HepG2 (cell line): Measurements from ENCODE around the gene ZCRB1. TPM values are rescaled to one million over a fixed set of nuclear protein-coding genes. Genes with fewer than 3 reads are reported as not detected.

ENCODE experiments used
- ATAC-seq: fragments of 200-7000 bp; cut with Tn5 transposase; 3 replicates; pipeline ENCODE4 v1.9.1; 2020; ENCODE audit warnings: mild to moderate bottlenecking, moderate library complexity
- BruUV-seq: library from RNA; stranded (reverse); fragments of 400-500 nt; replicated peaks from 2 replicates; lab custom pipeline; 2021; lab: Mats Ljungman, UMichigan
- CTCF ChIA-PET: fragments of 300-600 bp; formaldehyde crosslinking; extraction: SDS; loops from one replicate; lab custom pipeline; 2021; ENCODE audit warnings: low total read pairs, inconsistent platforms, low intra/inter-chr PET ratio; lab: Yijun Ruan, JAX
- POLR2A ChIA-PET: fragments of 350-600 bp; sonication (Branson Sonifier 250); formaldehyde crosslinking; loops from one replicate; lab custom pipeline; 2020; ENCODE audit warnings: antibody characterized with exemption, inconsistent platforms; lab: Yijun Ruan, JAX
- DNase-seq: peaks from one replicate; pipeline ENCODE4 v3.0.0-alpha.2; 2015; ENCODE audit warnings: low spot score
- FAIRE-seq: peaks from 3 replicates; lab custom pipeline; 2011; peaks lifted over from hg19 to GRCh38; lab: Jason Lieb, UNC
- H2AFZ ChIP-seq: one replicate; pipeline ENCODE4 v1.6.1; 2011; ENCODE audit warnings: low read length, inconsistent platforms
- H3K27ac ChIP-seq: fragments of 300-600 bp; 3 replicates; pipeline ENCODE4 v1.8.0; 2011; ENCODE audit warnings: mixed run types, mild to moderate bottlenecking, mixed read lengths, low read length, inconsistent platforms; ENCODE audit not compliant: insufficient read depth; ENCODE audit errors: extremely low read length
- H3K27me3 ChIP-seq, 2 experiments: fragments of 200-600 bp in 1 of 2; 2 replicates in 1 of 2; 3 replicates in 1 of 2; pipeline versions ENCODE4 v1.6.0 to v1.8.0; 2011; ENCODE audit warnings: low read length in 2 of 2, mild to moderate bottlenecking in 2 of 2, moderate library complexity in 2 of 2, inconsistent platforms in 1 of 2; ENCODE audit not compliant: insufficient read depth in 2 of 2, control insufficient read depth in 1 of 2
- H3K36me3 ChIP-seq, 2 experiments: fragments of 200-600 bp in 1 of 2; replicated peaks in 1 of 2; 2 replicates in 1 of 2; 3 replicates in 1 of 2; pipeline versions ENCODE4 v1.5.1 to v1.8.0; 2011; ENCODE audit warnings: low read length in 2 of 2, inconsistent platforms in 1 of 2; ENCODE audit not compliant: insufficient read depth in 2 of 2, control insufficient read depth in 1 of 2
- H3K4me1 ChIP-seq: 2 replicates; pipeline ENCODE4 v1.5.1; 2012; ENCODE audit warnings: low read length, inconsistent platforms; ENCODE audit not compliant: insufficient read depth
- H3K4me2 ChIP-seq: 2 replicates; pipeline ENCODE4 v1.6.0; 2011; ENCODE audit warnings: low read depth, low read length, inconsistent platforms
- H3K4me3 ChIP-seq, 3 experiments: fragments of 200-600 bp in 1 of 3; sonication (generic), shearing (Covaris generic) in 1 of 3; replicated peaks in 1 of 3; 2 replicates each; pipeline ENCODE4 v1.5.1; 2011 to 2016; ENCODE audit warnings: low read length in 3 of 3, inconsistent platforms in 2 of 3, low read depth in 2 of 3, mild to moderate bottlenecking in 2 of 3, control low read depth in 1 of 3, mixed read lengths in 1 of 3; ENCODE audit not compliant: insufficient read depth in 1 of 3
- H3K79me2 ChIP-seq: one replicate; pipeline ENCODE4 v1.6.1; 2011; ENCODE audit warnings: low read length, inconsistent platforms; ENCODE audit not compliant: insufficient read depth
- H3K9ac ChIP-seq: 2 replicates; pipeline ENCODE4 v1.6.0; 2011; ENCODE audit warnings: mild to moderate bottlenecking, low read depth, low read length, inconsistent platforms; ENCODE audit not compliant: insufficient read depth
- H3K9me3 ChIP-seq: 2 replicates; pipeline ENCODE4 v1.5.1; 2012; ENCODE audit warnings: mild to moderate bottlenecking, low read length
- H4K20me1 ChIP-seq: 2 replicates; pipeline ENCODE4 v1.6.0; 2011; ENCODE audit warnings: inconsistent platforms, mild to moderate bottlenecking, low read length, moderate library complexity; ENCODE audit not compliant: insufficient read depth
- AFF4 ChIP-seq: sonication (generic); formaldehyde crosslinking; IDR thresholded peaks from 2 replicates; pipeline ENCODE4 v1.4.0; 2020; ENCODE audit warnings: missing genetic modification reagents
- ELF4 ChIP-seq: sonication (generic); formaldehyde crosslinking; IDR thresholded peaks from 2 replicates; pipeline ENCODE4 v1.5.0; 2020; ENCODE audit warnings: missing genetic modification reagents, mild to moderate bottlenecking, moderate library complexity, borderline replicate concordance
- ETV6 ChIP-seq: sonication (generic); formaldehyde crosslinking; conservative IDR thresholded peaks from 2 replicates; pipeline ENCODE4 v1.4.0; 2020; ENCODE audit warnings: missing genetic modification reagents
- HHEX ChIP-seq: IDR thresholded peaks from 2 replicates; pipeline ENCODE4 v1.6.1; 2016; ENCODE audit warnings: control low read depth
- JUND ChIP-seq: sonication (generic); formaldehyde crosslinking; IDR thresholded peaks from 2 replicates; pipeline ENCODE4 v1.8.0; 2022; ENCODE audit warnings: mild to moderate bottlenecking, missing genetic modification reagents
- KLF9 ChIP-seq: IDR thresholded peaks from 2 replicates; pipeline ENCODE4 v1.6.1; 2016; ENCODE audit warnings: low read depth
- MXD1 ChIP-seq: sonication (generic); formaldehyde crosslinking; IDR thresholded peaks from 2 replicates; pipeline ENCODE4 v1.4.0; 2020; ENCODE audit warnings: mild to moderate bottlenecking, missing genetic modification reagents
- POGZ ChIP-seq: sonication (generic); formaldehyde crosslinking; IDR thresholded peaks from 2 replicates; pipeline ENCODE4 v1.4.0; 2020; ENCODE audit warnings: mild to moderate bottlenecking, missing genetic modification reagents
- TOPORS ChIP-seq: sonication (generic); formaldehyde crosslinking; IDR thresholded peaks from 2 replicates; pipeline ENCODE4 v1.8.0; 2023; ENCODE audit warnings: mild to moderate bottlenecking, missing genetic modification reagents
- ZBTB25 ChIP-seq: IDR thresholded peaks from 2 replicates; pipeline ENCODE4 v1.6.1; 2018; ENCODE audit warnings: missing genetic modification reagents
- ZMYM3 ChIP-seq: sonication (generic); formaldehyde crosslinking; IDR thresholded peaks from 2 replicates; pipeline ENCODE4 v1.5.1; 2020; ENCODE audit warnings: mild to moderate bottlenecking, missing genetic modification reagents
- ZNF275 ChIP-seq: sonication (generic); formaldehyde crosslinking; IDR thresholded peaks from 2 replicates; pipeline ENCODE4 v1.8.0; 2022; ENCODE audit warnings: missing genetic modification reagents, mild to moderate bottlenecking, inconsistent platforms, borderline replicate concordance
- ZNF432 ChIP-seq: sonication (generic); formaldehyde crosslinking; IDR thresholded peaks from 2 replicates; pipeline ENCODE4 v1.5.0; 2020; ENCODE audit warnings: missing genetic modification reagents, mild to moderate bottlenecking, borderline replicate concordance
- ZNF563 ChIP-seq: sonication (generic); formaldehyde crosslinking; IDR thresholded peaks from 2 replicates; pipeline ENCODE4 v1.8.0; 2022; ENCODE audit warnings: mild to moderate bottlenecking, moderate library complexity, missing genetic modification reagents
- ZNF619 ChIP-seq: sonication (generic); formaldehyde crosslinking; IDR thresholded peaks from 2 replicates; pipeline ENCODE4 v1.4.0; 2020; ENCODE audit warnings: mild to moderate bottlenecking, missing genetic modification reagents
- ZNF891 ChIP-seq: sonication (generic); formaldehyde crosslinking; IDR thresholded peaks from 2 replicates; pipeline ENCODE4 v1.5.0; 2020; ENCODE audit warnings: mild to moderate bottlenecking, missing genetic modification reagents
- WGBS: methylation state at CpG from one replicate; pipeline ENCODE4 v1.1.6; 2017; ENCODE audit warnings: low lambda C conversion rate; 5-methylcytosine and 5-hydroxymethylcytosine counted together
- in situ Hi-C: cut with HindIII; loops from 2 replicates; pipeline ENCODE4 v1.10.0; 2017; ENCODE audit warnings: low pct_unique_long_range_greater_than_20kb; ENCODE audit not compliant: extremely low pct_ligation_motif_present
- intact Hi-C: fragments of 100-400 bp; cut with micrococcal nuclease; formaldehyde crosslinking; loops from one replicate; pipeline ENCODE4 v1.10.0; 2022; ENCODE audit not compliant: unreplicated experiment
- polyA plus RNA-seq, 8 experiments: library from polyadenylated mRNA; depleted of rRNA in 3 of 8; stranded (reverse) in 7 of 8; unstranded in 1 of 8; fragments of >200 nt; fragmentation: Illumina TruSeq in 4 of 8; extraction: Trizol in 4 of 8; gene quantifications; 2 replicates each; pipeline versions ENCODE4 v1.2.1 to v1.2.3, GENCODE V29; 2011 to 2016; ENCODE audit warnings: low read depth in 4 of 8, missing spikeins in 1 of 8, mixed read lengths in 1 of 8; ENCODE audit not compliant: insufficient read depth in 1 of 8
- total RNA-seq, 5 experiments: library from RNA; depleted of rRNA; stranded (reverse); fragments of >200 nt; fragmentation: Illumina TruSeq; extraction: Trizol; gene quantifications; 2 replicates each; pipeline ENCODE4 v1.2.3, GENCODE V29; 2016; ENCODE audit warnings: low read depth in 1 of 5

The ZCRB1 gene
- total and polyA plus RNA-seq, 2 of the 13 experiments (the other 11 are each of a cell fraction or from before 2014, with no cell fraction given): 43.5 to 49.8 TPM

GRCh38 chr12:42343721-42344120 lies 17.8 kb upstream of the ZCRB1 start:
- Histone ChIP-seq H3K27me3 (no peaks in the 10 kb centered on the region), H3K27ac (no peak overlapping the region), H3K79me2 (peaks cover 55% of the 10 kb centered on the region), H3K4me3 (no peak overlapping the region), H3K4me2 (no peak overlapping the region), H2AFZ (no peak overlapping the region), H3K4me1 (no peaks in the 10 kb centered on the region; the same call in 1 of the 2 replicates), H3K36me3 (peaks cover 2 to 7% of the 10 kb centered on the region in 2 experiments; a peak in 2 of 5 replicates), H3K9ac (no peak overlapping the region), H4K20me1 (peaks cover 6% of the 10 kb centered on the region; the same call in 1 of the 2 replicates), H3K9me3 (no peaks in the 10 kb centered on the region)
- no TSS peak for BruUV-seq
- POLR2A ChIA-PET: no interaction called here
- FAIRE-seq (no peak), DNase-seq (no peak), ATAC-seq (no peak)
- CTCF ChIA-PET: no interaction called here
- TF ChIP-seq TOPORS (CRISPR knock-in tag): no peak
- TF ChIP-seq ETV6: no peak
- no peak for TF ChIP-seq KLF9 (CRISPR knock-in tag)
- no peak for TF ChIP-seq ZNF891 (CRISPR knock-in tag)
- no peak for TF ChIP-seq JUND (CRISPR knock-in tag)
- no peak for TF ChIP-seq ZMYM3 (CRISPR knock-in tag)
- no peak for TF ChIP-seq ZNF619 (CRISPR knock-in tag)
- TF ChIP-seq ZBTB25 (CRISPR knock-in tag): no peak
- TF ChIP-seq ELF4 (CRISPR knock-in tag): no peak
- TF ChIP-seq HHEX (CRISPR knock-in tag): no peak
- no peak for TF ChIP-seq POGZ (CRISPR knock-in tag)
- TF ChIP-seq AFF4: no peak
- no peak for TF ChIP-seq ZNF432 (CRISPR knock-in tag)
- TF ChIP-seq MXD1 (CRISPR knock-in tag): no peak
- no peak for TF ChIP-seq ZNF563 (CRISPR knock-in tag)
- TF ChIP-seq ZNF275 (CRISPR knock-in tag): no peak
- 78% methylated on average over 3 of the region's 3 CpGs for whole genome bisulfite sequencing
- in situ Hi-C loops (no loop called here), intact Hi-C loops (no loop called here)
